ENCODE results near the gene NLRP14.

DNA sequence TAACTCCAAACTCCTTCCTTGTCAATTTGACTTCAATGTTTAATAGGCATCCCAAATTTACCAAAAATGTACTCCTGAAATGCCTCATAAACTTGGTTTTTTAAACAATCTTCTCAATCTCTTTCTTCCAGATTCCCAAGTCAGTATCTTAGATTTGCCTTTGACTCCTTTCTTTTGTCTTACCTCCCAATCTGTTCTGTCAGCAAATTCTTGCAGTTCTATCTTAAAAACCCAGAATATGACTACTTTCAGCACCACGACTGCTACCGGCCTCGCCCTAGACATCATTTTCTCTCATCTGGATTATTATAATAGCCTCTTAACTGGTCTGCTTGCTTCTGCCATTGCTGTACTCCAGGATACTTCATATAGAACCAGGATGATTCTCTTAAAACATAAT, 7.9 kb downstream of the NLRP14 start:
- TF ChIP-seq, protein P1, sequence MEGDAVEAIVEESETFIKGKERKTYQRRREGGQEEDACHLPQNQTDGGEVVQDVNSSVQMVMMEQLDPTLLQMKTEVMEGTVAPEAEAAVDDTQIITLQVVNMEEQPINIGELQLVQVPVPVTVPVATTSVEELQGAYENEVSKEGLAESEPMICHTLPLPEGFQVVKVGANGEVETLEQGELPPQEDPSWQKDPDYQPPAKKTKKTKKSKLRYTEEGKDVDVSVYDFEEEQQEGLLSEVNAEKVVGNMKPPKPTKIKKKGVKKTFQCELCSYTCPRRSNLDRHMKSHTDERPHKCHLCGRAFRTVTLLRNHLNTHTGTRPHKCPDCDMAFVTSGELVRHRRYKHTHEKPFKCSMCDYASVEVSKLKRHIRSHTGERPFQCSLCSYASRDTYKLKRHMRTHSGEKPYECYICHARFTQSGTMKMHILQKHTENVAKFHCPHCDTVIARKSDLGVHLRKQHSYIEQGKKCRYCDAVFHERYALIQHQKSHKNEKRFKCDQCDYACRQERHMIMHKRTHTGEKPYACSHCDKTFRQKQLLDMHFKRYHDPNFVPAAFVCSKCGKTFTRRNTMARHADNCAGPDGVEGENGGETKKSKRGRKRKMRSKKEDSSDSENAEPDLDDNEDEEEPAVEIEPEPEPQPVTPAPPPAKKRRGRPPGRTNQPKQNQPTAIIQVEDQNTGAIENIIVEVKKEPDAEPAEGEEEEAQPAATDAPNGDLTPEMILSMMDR (IDR thresholded peaks at IDR 0.05; ENCODE audit: insufficient read depth, low read length) = no peak
- no peak for TF ChIP-seq POLR2AphosphoS5 (IDR thresholded peaks at IDR 0.05; ENCODE audit: low read depth)
- TF ChIP-seq, protein P2, sequence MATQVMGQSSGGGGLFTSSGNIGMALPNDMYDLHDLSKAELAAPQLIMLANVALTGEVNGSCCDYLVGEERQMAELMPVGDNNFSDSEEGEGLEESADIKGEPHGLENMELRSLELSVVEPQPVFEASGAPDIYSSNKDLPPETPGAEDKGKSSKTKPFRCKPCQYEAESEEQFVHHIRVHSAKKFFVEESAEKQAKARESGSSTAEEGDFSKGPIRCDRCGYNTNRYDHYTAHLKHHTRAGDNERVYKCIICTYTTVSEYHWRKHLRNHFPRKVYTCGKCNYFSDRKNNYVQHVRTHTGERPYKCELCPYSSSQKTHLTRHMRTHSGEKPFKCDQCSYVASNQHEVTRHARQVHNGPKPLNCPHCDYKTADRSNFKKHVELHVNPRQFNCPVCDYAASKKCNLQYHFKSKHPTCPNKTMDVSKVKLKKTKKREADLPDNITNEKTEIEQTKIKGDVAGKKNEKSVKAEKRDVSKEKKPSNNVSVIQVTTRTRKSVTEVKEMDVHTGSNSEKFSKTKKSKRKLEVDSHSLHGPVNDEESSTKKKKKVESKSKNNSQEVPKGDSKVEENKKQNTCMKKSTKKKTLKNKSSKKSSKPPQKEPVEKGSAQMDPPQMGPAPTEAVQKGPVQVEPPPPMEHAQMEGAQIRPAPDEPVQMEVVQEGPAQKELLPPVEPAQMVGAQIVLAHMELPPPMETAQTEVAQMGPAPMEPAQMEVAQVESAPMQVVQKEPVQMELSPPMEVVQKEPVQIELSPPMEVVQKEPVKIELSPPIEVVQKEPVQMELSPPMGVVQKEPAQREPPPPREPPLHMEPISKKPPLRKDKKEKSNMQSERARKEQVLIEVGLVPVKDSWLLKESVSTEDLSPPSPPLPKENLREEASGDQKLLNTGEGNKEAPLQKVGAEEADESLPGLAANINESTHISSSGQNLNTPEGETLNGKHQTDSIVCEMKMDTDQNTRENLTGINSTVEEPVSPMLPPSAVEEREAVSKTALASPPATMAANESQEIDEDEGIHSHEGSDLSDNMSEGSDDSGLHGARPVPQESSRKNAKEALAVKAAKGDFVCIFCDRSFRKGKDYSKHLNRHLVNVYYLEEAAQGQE (IDR thresholded peaks at IDR 0.05; ENCODE audit: insufficient replicate concordance, low read depth) = no peak
